NCI-H1417 (cell line): ENCODE results near the gene UHRF1.
"Not testable (repeated sequence)": the region's sequence is repeated elsewhere in the genome, so short reads cannot be mapped to it uniquely, and the experiment has no call there.

Source experiments
- DNase-seq, 3 experiments: peaks; one replicate each; lab custom pipeline; 2025; lab: John Stamatoyannopoulos, UW

UHRF1 gene

DNA sequence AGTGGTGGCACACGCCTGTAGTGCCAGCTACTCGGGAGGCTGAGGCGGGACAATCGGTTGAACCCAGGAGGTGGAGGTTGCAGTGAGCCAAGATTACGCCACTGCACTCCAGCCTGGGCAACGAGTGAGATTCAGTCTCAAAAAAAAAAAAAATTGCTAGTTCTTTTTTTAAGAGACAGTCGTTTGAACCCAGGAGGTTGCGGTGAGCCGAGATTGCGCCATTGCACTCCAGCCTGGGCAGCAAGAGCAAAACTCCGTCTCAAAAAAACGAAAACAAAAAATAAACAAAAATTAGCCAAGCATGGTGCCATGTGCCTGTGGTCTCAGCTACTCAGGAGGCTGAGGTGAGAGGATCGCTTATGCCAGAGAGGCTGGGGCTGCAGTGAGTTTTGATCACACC is 8.4 kb upstream of the UHRF1 start:
- not testable (repeated sequence) for DNase-seq

GRCh38 chr19:4902796-4903195 is 6.5 kb upstream of the UHRF1 start, which contains the start of gene ARRDC5:
ARRDC5 (minus strand) TSS chr19:4902896; CDS start chr19:4902825, 71 bp downstream.
- DNase-seq: no peak

- no peak for DNase-seq
Measured at GRCh38 chr19:4904481-4904880, 4.8 kb upstream of the UHRF1 start.

DNA sequence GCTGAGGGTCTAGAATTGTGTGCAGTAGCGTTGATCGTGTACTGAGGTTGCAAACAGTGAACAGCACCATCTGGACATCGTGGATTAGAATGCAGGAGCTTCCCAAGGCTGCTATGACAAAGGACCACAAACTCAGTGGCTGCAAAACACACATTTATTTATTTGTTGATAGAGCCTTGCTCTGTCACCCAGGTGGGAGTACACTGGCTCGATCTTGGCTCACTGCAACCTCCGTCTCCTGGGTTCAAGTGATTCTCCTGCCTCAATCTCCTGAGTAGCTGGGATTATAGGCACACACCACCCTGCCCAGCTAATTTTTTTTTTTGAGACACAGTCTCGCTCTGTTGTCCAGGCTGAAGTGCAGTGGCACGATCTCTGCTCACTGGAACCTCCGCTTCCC is 2.3 kb upstream of the UHRF1 start:
- no peak for DNase-seq

- DNase-seq: no peak
Measured at GRCh38 chr19:4908360-4908759, 941 bp upstream of the UHRF1 start.

DNA sequence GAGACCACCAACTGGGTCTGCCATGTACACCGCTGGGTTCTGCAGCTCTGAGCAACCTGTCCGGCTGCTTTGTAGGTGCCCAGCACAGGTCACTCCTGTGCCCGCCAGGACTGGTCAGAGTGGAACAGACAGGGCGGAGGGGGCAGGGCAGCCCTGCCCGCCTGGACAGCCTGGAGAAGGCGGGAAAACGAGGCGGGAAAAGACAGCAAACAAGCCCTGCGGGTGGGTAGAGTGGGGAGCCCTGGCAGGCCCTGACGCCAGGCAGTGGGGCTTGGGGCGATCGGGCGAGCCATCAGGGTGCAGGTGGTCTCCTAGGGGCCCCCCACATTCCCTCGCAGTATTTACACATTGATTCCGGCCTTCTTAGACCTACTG is 533 bp upstream of the UHRF1 start:
- peak in 1 of 3 experiments; percentile 69 for DNase-seq

GRCh38 chr19:4909897-4910593 is 744 bp downstream of the UHRF1 start:
- DNase-seq: peak; percentile 97 to 98 (median 98)

DNA sequence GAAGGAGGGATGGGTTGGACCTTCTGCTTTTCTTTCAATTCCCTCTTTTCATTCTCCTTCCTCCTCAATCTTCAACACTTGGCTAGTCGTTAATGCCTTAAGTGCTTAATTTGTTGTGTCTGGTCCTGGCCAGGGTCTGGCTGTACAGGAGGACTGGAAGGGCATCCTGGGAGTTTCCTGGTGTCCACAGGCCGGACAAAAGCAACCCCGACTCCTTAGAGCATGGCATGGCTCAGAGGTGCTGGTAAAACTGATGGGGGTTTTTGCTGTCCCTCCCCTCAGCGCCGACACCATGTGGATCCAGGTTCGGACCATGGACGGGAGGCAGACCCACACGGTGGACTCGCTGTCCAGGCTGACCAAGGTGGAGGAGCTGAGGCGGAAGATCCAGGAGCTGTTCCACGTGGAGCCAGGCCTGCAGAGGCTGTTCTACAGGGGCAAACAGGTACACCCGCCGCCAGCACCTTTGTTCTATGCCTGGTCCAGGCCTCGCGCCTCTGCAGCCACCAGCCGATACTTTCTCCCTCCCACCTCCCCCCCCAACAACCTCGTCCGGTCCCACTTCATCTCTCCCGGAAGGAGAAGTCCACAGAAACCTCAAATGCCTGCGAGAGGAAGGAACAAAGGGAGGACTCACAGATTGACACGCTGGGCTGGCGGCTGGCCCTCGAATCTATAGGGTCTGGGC is 1.4 kb downstream of the UHRF1 start:
- DNase-seq: peak in 1 of 3 experiments; percentile 53

DNA sequence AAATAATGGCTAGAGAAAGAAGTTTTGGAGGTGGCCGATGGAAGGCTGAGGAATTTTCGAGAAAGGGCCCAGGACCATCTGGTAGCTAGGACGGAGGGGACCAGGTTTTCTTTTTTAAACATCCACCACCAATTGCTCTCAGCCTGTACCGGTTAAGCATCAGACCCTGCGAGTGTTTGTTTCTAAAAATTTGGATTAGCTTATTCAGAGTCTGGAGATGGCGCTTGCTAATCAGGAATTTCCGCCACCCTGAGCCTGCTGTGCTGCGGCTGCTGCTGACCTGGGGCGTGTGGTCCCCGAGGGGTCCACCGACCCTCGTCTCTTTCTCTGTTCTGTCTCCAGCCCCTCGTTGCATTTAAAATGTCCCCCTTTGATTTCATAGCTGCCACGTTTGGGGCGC is 2.0 kb downstream of the UHRF1 start:
- DNase-seq: no peak

- DNase-seq: peak in 2 of 3 experiments; percentile 22 to 56
Measured at GRCh38 chr19:4911786-4912672, 2.7 kb downstream of the UHRF1 start.

- no peak for DNase-seq
Measured at GRCh38 chr19:4913996-4914735, 4.9 kb downstream of the UHRF1 start.

- DNase-seq: no peak
Measured at GRCh38 chr19:4914736-4915501, 5.6 kb downstream of the UHRF1 start.

DNA sequence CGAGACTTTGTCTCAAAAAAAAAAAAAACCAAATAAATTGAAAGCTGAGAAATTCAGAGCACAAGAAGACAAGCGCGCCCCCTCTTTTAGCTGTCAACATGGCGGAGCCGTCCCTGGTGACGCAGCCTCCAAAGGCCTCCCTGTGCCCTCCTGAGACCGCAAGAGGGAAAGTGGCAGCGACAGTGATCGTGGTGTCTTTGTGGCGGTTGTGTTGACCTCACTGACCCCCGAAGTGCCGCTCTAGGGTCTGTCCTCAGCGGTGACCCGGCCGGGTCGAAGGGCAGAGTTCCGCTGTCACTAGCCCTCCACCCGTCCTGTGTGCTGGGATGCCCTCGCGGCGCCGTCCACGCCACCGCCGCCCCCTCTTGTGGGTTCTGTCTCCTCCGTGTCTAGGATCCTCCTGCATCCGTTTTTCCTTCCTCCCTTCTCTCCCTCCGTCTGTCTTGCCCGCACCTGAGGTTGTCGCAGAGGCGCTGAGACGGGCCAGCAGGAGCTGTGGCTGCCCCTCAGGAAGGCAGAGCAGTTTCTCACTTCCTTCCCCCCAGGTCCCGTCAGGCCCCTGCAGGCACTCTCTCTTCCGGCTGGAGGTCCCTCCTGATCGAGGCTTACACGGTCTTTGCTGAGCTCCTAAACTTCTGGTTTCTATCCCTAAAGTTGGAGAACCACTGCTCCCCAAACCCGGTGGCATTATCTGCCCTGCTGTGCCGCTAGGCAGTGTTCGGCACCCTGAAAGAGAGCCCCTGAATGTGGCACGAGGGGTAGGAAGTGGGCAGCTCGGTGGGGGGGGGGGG is 7.2 kb downstream of the UHRF1 start:
- no peak for DNase-seq

DNA sequence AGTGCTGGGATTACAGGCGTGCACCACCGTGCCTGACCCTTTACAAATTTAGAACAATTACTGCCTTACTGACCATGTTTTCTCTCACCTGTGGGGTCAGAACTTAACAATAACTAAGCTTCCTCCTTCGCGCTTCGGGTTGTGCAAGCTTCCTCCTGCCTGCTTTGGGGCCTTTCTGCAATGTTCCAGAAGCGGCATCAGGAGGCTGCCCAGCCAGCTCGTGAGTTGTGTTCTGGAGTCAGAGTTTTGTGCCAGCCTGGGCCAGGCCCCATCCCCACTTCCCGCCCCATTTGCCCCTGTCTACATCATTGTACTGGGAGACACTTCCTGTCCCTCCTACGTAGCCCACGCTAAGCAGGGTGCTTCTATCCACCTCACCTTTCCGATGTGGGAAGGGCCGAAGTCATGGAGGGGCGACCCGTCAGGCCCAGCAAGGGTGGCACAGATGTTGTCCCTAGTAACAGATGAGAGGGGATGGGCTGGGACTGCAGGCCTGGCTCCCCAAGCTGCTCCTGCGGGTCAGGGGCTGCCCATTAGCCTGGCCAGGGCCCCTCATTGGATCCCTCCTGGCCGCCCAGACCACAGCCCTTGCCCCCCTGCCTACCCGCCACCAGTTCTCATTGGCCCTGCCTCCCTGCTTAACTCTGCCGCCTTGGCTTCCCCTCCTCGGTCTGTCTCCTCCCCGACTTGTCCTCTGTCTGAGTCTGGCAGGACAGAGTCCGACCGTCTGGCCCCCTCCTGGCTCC is 13.4 kb downstream of the UHRF1 start:
- DNase-seq: no peak

GRCh38 chr19:4923276-4923747 is 14.0 kb downstream of the UHRF1 start:
- no peak for DNase-seq

DNA sequence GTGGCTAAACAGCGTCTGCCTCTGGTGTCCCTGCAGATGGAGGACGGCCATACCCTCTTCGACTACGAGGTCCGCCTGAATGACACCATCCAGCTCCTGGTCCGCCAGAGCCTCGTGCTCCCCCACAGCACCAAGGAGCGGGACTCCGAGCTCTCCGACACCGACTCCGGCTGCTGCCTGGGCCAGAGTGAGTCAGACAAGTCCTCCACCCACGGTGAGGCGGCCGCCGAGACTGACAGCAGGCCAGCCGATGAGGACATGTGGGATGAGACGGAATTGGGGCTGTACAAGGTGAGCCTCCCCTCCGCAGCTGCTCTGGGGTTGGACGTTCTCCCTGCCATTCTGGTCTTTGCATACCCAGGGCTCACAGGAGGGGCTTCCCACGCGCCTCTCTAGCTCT is 19.9 kb downstream of the UHRF1 start:
- DNase-seq: no peak

DNA sequence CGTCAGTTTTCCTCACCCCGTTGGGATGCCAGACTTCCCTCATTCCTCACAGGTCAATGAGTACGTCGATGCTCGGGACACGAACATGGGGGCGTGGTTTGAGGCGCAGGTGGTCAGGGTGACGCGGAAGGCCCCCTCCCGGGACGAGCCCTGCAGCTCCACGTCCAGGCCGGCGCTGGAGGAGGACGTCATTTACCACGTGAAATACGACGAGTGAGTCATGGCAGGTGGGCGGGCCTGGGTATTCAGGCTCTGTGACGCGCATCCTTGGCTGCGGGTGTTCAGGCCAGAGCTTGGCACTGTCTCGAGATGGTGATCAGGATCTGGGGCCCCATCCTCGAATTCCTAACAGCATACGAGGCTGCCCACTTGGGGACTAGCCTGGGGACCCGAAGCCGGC is 21.4 kb downstream of the UHRF1 start:
- no peak for DNase-seq

GRCh38 chr19:4932711-4933110 is 23.4 kb downstream of the UHRF1 start:
- DNase-seq: no peak

DNA sequence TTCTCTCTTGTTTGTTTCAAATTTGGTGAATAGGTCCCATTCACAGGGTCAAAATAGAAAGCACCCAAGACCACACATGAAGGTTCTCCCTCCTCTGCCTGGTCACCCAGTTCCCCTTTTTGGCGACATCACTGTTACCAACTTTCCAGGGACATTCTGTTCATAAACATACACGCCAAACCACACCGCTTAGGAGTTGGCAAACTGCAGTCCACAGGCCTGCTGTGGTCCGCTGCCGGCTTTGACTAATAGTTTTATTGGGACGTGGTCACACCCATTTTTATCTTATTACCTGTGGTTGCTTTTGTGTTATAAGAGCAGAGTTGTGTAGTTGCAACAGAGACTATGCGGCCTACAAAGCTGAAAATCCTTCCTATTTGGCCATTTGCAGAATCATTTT is 24.2 kb downstream of the UHRF1 start:
- DNase-seq: no peak
